ENCODE data around the gene AKAP4.

Gene AKAP4

GRCh38 chrX:50180073-50180940 lies 20.5 kb downstream of the AKAP4 start:
- Histone ChIP-seq H3K9ac (ENCODE audit: low read length) (no peak overlapping the region), H3K27ac (ENCODE audit: low read length, poor library complexity, severe bottlenecking) (no peak overlapping the region)
- WGBS, result 61% methylated on average over 4 of the region's 10 CpGs

DNA sequence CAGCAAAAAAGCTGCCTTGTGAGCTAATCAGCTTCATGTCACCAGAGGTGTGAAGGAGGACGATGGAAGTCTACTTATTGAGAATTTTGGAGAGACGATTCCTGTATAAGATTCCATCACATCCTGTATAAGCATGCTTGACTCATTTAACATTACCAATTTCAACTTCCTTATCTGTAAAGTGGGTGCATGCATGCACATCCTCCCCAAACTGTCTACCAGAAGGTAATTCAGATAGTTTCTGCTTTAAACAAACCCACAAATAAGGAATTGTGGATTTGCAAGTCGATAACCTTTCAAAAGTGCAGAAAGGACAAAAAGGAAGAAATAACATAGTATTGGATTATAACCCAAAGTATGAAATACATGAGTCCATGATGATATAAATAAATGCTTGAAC lies 31.1 kb downstream of the AKAP4 start:
- H2BK12ac ChIP-seq (ENCODE audit: low read length in 2 of 2), result no peak overlapping the region
- H3K9me3 ChIP-seq (ENCODE audit: control insufficient read depth, low read length), result peaks cover 4% of the 10 kb centered on the region
- no peak overlapping the region for H2AFZ ChIP-seq (ENCODE audit: low read depth, low read length)
- no peak overlapping the region for H4K8ac ChIP-seq (ENCODE audit: low read length)
- no peak overlapping the region for H4K91ac ChIP-seq (ENCODE audit: low read length)
- no peaks in the 10 kb centered on the region for H3K36me3 ChIP-seq (ENCODE audit: control insufficient read depth in 1 of 2, insufficient read depth in 2 of 2, low read depth in 1 of 2, low read length in 2 of 2)
- no peak overlapping the region for H3K27ac ChIP-seq (ENCODE audit: low read length, poor library complexity, severe bottlenecking)
- no peak overlapping the region for H3K18ac ChIP-seq (ENCODE audit: low read depth in 1 of 2, low read length in 2 of 2)
- peaks cover 0 to 22% of the 10 kb centered on the region in 2 experiments for H3K27me3 ChIP-seq (ENCODE audit: control insufficient read depth in 1 of 2, insufficient read depth in 1 of 2, low read length in 2 of 2)
- no peak overlapping the region for H3K4me2 ChIP-seq (ENCODE audit: low read length, poor library complexity, severe bottlenecking)
- no peak overlapping the region for H3K14ac ChIP-seq (ENCODE audit: low read length in 2 of 2)
- no peak overlapping the region for H3K4me3 ChIP-seq (ENCODE audit: insufficient read depth in 1 of 2, low read depth in 1 of 2, low read length in 2 of 2)
- H3K4me1 ChIP-seq (ENCODE audit: control insufficient read depth, insufficient read depth, low read depth, low read length), result no peaks in the 10 kb centered on the region
- H2BK120ac ChIP-seq (ENCODE audit: low read depth, low read length), result no peak overlapping the region
- no peak overlapping the region for H3K9ac ChIP-seq (ENCODE audit: low read length)
- no peak overlapping the region for H3K23ac ChIP-seq (ENCODE audit: low read length in 2 of 2)
- no peak overlapping the region for H2AK5ac ChIP-seq (ENCODE audit: low read length, severe bottlenecking)
- no peak for DNase-seq
- H3K4ac ChIP-seq (ENCODE audit: low read depth in 1 of 2, low read length in 2 of 2), result no peak overlapping the region
- H2BK5ac ChIP-seq (ENCODE audit: low read depth, low read length, poor library complexity, severe bottlenecking), result no peak overlapping the region
- H2BK15ac ChIP-seq (ENCODE audit: low read depth, poor library complexity, severe bottlenecking), result no peak overlapping the region
- WGBS, result 100% methylated on average over 2 of the region's 3 CpGs
- no peaks in the 10 kb centered on the region for H3K79me1 ChIP-seq (replicated peaks; ENCODE audit: low read length, poor library complexity, severe bottlenecking)

More at GRCh38 chrX:50180073-50180940, 20.5 kb downstream of the AKAP4 start:
- no peak overlapping the region for H3K4ac ChIP-seq (ENCODE audit: low read depth in 1 of 2, low read length in 2 of 2)
- H2BK5ac ChIP-seq (ENCODE audit: low read depth, low read length, poor library complexity, severe bottlenecking), result no peak overlapping the region
- H3K4me3 ChIP-seq (ENCODE audit: insufficient read depth in 1 of 2, low read depth in 1 of 2, low read length in 2 of 2), result no peak overlapping the region
- no peak overlapping the region for H3K14ac ChIP-seq (ENCODE audit: low read length in 2 of 2)
- DNase-seq, result no peak
- no peak overlapping the region for H4K8ac ChIP-seq (ENCODE audit: low read length)
- H2AK5ac ChIP-seq (ENCODE audit: low read length, severe bottlenecking), result no peak overlapping the region
- peaks cover 0 to 27% of the 10 kb centered on the region in 2 experiments for H3K27me3 ChIP-seq (ENCODE audit: control insufficient read depth in 1 of 2, insufficient read depth in 1 of 2, low read length in 2 of 2)
- no peak overlapping the region for H2BK15ac ChIP-seq (ENCODE audit: low read depth, poor library complexity, severe bottlenecking)
- no peak overlapping the region for H2BK120ac ChIP-seq (ENCODE audit: low read depth, low read length)
- H3K23ac ChIP-seq (ENCODE audit: low read length in 2 of 2), result no peak overlapping the region
- no peak overlapping the region for H3K4me2 ChIP-seq (ENCODE audit: low read length, poor library complexity, severe bottlenecking)
- no peaks in the 10 kb centered on the region for H3K36me3 ChIP-seq (ENCODE audit: control insufficient read depth in 1 of 2, insufficient read depth in 2 of 2, low read depth in 1 of 2, low read length in 2 of 2)
- H3K79me1 ChIP-seq (replicated peaks; ENCODE audit: low read length, poor library complexity, severe bottlenecking), result no peaks in the 10 kb centered on the region
- H3K4me1 ChIP-seq (ENCODE audit: control insufficient read depth, insufficient read depth, low read depth, low read length), result no peaks in the 10 kb centered on the region
- H4K91ac ChIP-seq (ENCODE audit: low read length), result no peak overlapping the region
- no peak overlapping the region for H2AFZ ChIP-seq (ENCODE audit: low read depth, low read length)
- no peaks in the 10 kb centered on the region for H3K9me3 ChIP-seq (ENCODE audit: control insufficient read depth, low read length)
- H2BK12ac ChIP-seq (ENCODE audit: low read length in 2 of 2), result no peak overlapping the region
- H3K18ac ChIP-seq (ENCODE audit: low read depth in 1 of 2, low read length in 2 of 2), result no peak overlapping the region

DNA sequence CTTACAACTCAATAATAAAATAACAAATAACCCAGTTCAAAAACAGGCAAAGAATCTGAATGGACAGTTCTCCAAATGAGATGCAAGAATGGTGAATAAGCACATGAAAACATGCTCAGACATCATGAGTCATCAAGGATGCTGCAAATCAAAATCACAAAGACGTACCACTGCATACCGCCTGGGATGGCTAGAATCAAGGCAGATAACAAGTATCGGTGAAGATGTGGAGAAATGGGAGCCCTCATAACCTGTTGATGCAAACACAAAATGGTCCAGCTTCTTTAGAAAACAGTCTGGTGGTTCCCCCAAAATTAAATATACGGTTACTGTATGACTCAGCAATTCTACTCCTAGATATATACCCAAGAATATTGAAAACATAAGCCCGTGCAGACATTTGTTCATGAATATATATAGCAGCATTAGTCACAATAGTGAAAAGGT lies 32.5 kb downstream of the AKAP4 start:
- WGBS, result 44% methylated on average over 3 of the region's 5 CpGs
- Histone ChIP-seq H3K14ac (ENCODE audit: low read length in 2 of 2) (no peak overlapping the region), H3K27ac (ENCODE audit: low read length, poor library complexity, severe bottlenecking) (no peak overlapping the region), H3K4ac (ENCODE audit: low read depth in 1 of 2, low read length in 2 of 2) (no peak overlapping the region), H3K23ac (ENCODE audit: low read length in 2 of 2) (no peak overlapping the region), H3K18ac (ENCODE audit: low read depth in 1 of 2, low read length in 2 of 2) (no peak overlapping the region), H4K91ac (ENCODE audit: low read length) (no peak overlapping the region), H3K9me3 (ENCODE audit: control insufficient read depth, low read length) (no peaks in the 10 kb centered on the region), H3K36me3 (ENCODE audit: control insufficient read depth in 1 of 2, insufficient read depth in 2 of 2, low read depth in 1 of 2, low read length in 2 of 2) (no peaks in the 10 kb centered on the region), H2AK5ac (ENCODE audit: low read length, severe bottlenecking) (no peak overlapping the region), H3K79me1 (replicated peaks; ENCODE audit: low read length, poor library complexity, severe bottlenecking) (no peaks in the 10 kb centered on the region), H3K27me3 (ENCODE audit: control insufficient read depth in 1 of 2, insufficient read depth in 1 of 2, low read length in 2 of 2) (peaks cover 0 to 22% of the 10 kb centered on the region in 2 experiments), H2BK5ac (ENCODE audit: low read depth, low read length, poor library complexity, severe bottlenecking) (no peak overlapping the region), H3K4me2 (ENCODE audit: low read length, poor library complexity, severe bottlenecking) (no peak overlapping the region), H2BK12ac (ENCODE audit: low read length in 2 of 2) (no peak overlapping the region), H2AFZ (ENCODE audit: low read depth, low read length) (no peak overlapping the region), H4K8ac (ENCODE audit: low read length) (no peak overlapping the region), H3K4me3 (ENCODE audit: insufficient read depth in 1 of 2, low read depth in 1 of 2, low read length in 2 of 2) (no peak overlapping the region), H3K4me1 (ENCODE audit: control insufficient read depth, insufficient read depth, low read depth, low read length) (no peaks in the 10 kb centered on the region), H2BK120ac (ENCODE audit: low read depth, low read length) (no peak overlapping the region), H3K9ac (ENCODE audit: low read length) (no peak overlapping the region), H2BK15ac (ENCODE audit: low read depth, poor library complexity, severe bottlenecking) (no peak overlapping the region)
- DNase-seq, result no peak

DNA sequence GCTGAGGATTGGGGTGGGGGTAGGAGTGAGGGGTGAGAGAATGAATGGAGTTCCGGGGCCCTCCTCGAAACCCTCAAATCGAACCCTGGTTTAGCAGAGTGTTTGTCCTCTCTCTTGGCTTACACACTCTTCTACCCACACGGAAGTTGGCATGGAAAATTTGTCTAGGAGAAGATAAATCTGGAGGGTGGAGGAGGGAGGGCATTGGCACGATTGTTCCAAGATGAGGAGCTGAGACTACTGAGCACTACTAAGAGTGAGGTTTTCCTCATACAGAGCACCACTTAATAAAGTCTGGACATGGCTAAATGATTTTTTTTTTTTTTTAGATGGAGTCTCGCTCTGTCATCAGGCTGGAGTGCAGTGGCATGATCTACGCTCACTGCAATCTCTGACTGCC lies 33.4 kb downstream of the AKAP4 start:
- no peak overlapping the region for H3K27ac ChIP-seq (ENCODE audit: low read length, poor library complexity, severe bottlenecking)
- H3K4me2 ChIP-seq (ENCODE audit: low read length, poor library complexity, severe bottlenecking), result no peak overlapping the region

More for the DNA sequence above, 33.4 kb downstream of the AKAP4 start:
- no peaks in the 10 kb centered on the region for H3K36me3 ChIP-seq (ENCODE audit: control insufficient read depth in 1 of 2, insufficient read depth in 2 of 2, low read depth in 1 of 2, low read length in 2 of 2)
- H3K79me1 ChIP-seq (replicated peaks; ENCODE audit: low read length, poor library complexity, severe bottlenecking), result no peaks in the 10 kb centered on the region
- H2BK5ac ChIP-seq (ENCODE audit: low read depth, low read length, poor library complexity, severe bottlenecking), result no peak overlapping the region
- H2BK120ac ChIP-seq (ENCODE audit: low read depth, low read length), result no peak overlapping the region
- H3K4me3 ChIP-seq (ENCODE audit: insufficient read depth in 1 of 2, low read depth in 1 of 2, low read length in 2 of 2), result no peak overlapping the region
- H3K4ac ChIP-seq (ENCODE audit: low read depth in 1 of 2, low read length in 2 of 2), result no peak overlapping the region
- no peaks in the 10 kb centered on the region for H3K9me3 ChIP-seq (ENCODE audit: control insufficient read depth, low read length)
- H3K9ac ChIP-seq (ENCODE audit: low read length), result no peak overlapping the region
- WGBS, result 92% methylated on average over 2 of the region's 7 CpGs
- H2AK5ac ChIP-seq (ENCODE audit: low read length, severe bottlenecking), result no peak overlapping the region
- peaks cover 0 to 22% of the 10 kb centered on the region in 2 experiments for H3K27me3 ChIP-seq (ENCODE audit: control insufficient read depth in 1 of 2, insufficient read depth in 1 of 2, low read length in 2 of 2)
- H3K23ac ChIP-seq (ENCODE audit: low read length in 2 of 2), result no peak overlapping the region
- no peak overlapping the region for H2AFZ ChIP-seq (ENCODE audit: low read depth, low read length)
- H3K18ac ChIP-seq (ENCODE audit: low read depth in 1 of 2, low read length in 2 of 2), result no peak overlapping the region
- no peak for DNase-seq
- H3K14ac ChIP-seq (ENCODE audit: low read length in 2 of 2), result no peak overlapping the region
- no peak overlapping the region for H2BK15ac ChIP-seq (ENCODE audit: low read depth, poor library complexity, severe bottlenecking)
- H4K8ac ChIP-seq (ENCODE audit: low read length), result no peak overlapping the region
- H4K91ac ChIP-seq (ENCODE audit: low read length), result no peak overlapping the region
- no peaks in the 10 kb centered on the region for H3K4me1 ChIP-seq (ENCODE audit: control insufficient read depth, insufficient read depth, low read depth, low read length)
- H2BK12ac ChIP-seq (ENCODE audit: low read length in 2 of 2), result no peak overlapping the region

All from mesenchymal stem cell (in vitro differentiated cells and primary cell).